Mononuclear cell (primary cell): ENCODE results near the gene NEK10. TPM values are rescaled to one million over a fixed set of nuclear protein-coding genes. Genes with fewer than 3 reads are reported as not detected.

Experiments
- H3K27me3 ChIP-seq: 2 replicates; pipeline ENCODE4 v1.6.0; 2011; ENCODE audit warnings: low read length, control low read depth; ENCODE audit not compliant: insufficient read depth
- H3K4me1 ChIP-seq: 2 replicates; pipeline ENCODE4 v1.5.1; 2011; ENCODE audit warnings: mild to moderate bottlenecking, low read length, control low read depth; ENCODE audit not compliant: insufficient read depth
- H3K4me3 ChIP-seq: 2 replicates; pipeline ENCODE4 v1.5.1; 2011; ENCODE audit warnings: mild to moderate bottlenecking, low read length, moderate library complexity
- H3K9me3 ChIP-seq: 2 replicates; pipeline ENCODE4 v1.5.1; 2011; ENCODE audit warnings: low read depth, mild to moderate bottlenecking, control low read depth, low read length
- total RNA-seq: library from RNA; depleted of rRNA; stranded (reverse); fragments of >200 nt; gene quantifications from one replicate; pipeline ENCODE4 v1.2.3, GENCODE V29; 2012

NEK10 gene
- total RNA-seq, 1 donor = 0.63 TPM

DNA sequence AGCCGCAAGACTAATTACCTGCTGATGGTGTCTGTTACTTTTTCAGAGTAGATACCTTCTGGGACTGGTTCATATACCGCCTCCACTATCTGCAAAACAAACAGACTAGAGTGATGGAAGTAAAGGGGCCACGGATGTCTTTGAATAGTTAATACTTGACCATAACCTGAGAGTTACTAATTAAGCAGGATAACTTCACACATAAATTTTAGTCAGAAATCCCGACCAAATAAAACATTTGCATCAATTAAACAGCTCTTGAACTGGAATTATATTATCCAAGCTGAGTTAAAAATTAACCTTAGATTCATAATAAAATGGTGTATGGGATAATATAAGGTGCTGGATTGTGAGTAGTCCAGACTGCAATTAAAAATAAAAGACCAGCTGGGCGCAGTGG lies 167.7 kb downstream of the NEK10 start:
- H3K4me1 ChIP-seq = no peaks in the 10 kb centered on the region

GRCh38 chr3:27200721-27201489 lies 168.3 kb downstream of the NEK10 start:
- no peaks in the 10 kb centered on the region for H3K9me3 ChIP-seq
- H3K4me1 ChIP-seq = no peaks in the 10 kb centered on the region
- no peak overlapping the region for H3K4me3 ChIP-seq
- no peaks in the 10 kb centered on the region for H3K27me3 ChIP-seq

More for the DNA sequence above, 167.7 kb downstream of the NEK10 start:
- H3K4me3 ChIP-seq = no peak overlapping the region
- no peaks in the 10 kb centered on the region for H3K9me3 ChIP-seq
- H3K27me3 ChIP-seq = no peaks in the 10 kb centered on the region

- no peak overlapping the region for H3K4me3 ChIP-seq
Observed at GRCh38 chr3:27194861-27195483, 174.2 kb downstream of the NEK10 start.

DNA sequence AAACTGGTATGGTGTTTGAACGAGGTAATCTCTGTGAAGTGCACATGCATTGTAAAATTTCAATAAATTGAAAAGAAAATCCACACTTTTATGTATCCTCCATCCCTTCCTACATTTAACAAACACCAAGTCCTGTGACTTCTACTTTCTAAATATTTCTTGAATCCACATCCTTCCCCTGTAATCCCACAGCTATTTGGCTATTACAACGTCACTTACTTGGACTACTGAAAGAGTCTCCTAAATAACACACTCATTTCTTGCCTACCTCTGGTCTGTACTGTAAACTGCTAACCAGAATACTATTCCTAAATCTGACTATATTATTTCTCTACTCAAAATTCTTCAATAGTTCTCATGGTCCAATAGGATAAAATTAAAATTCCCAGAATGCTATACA lies 176.1 kb downstream of the NEK10 start:
- Histone ChIP-seq H3K4me1 (no peaks in the 10 kb centered on the region), H3K27me3 (no peaks in the 10 kb centered on the region), H3K9me3 (no peaks in the 10 kb centered on the region), H3K4me3 (no peak overlapping the region)

More at GRCh38 chr3:27194861-27195483, 174.2 kb downstream of the NEK10 start:
- Histone ChIP-seq H3K27me3 (no peaks in the 10 kb centered on the region), H3K9me3 (no peaks in the 10 kb centered on the region), H3K4me1 (no peaks in the 10 kb centered on the region)

DNA sequence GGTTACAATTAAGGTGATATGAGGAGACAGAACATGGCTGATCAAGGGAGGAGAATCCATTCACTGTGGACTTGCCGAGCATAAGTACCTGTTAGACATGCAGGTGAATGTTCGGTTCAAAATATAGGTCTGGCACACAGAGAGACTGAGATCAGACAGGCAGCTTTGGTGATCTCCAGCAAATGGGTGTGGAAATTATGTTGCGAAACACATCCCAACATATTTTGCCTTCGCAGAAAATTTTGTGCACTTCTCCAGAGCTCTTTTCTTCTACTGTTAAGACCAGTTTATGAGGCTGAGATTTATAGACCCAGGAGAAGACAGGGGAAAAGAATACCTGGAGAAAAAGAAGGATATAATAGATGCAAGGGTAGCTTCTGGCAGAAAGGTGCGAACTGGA lies 183.2 kb downstream of the NEK10 start:
- no peaks in the 10 kb centered on the region for H3K27me3 ChIP-seq

DNA sequence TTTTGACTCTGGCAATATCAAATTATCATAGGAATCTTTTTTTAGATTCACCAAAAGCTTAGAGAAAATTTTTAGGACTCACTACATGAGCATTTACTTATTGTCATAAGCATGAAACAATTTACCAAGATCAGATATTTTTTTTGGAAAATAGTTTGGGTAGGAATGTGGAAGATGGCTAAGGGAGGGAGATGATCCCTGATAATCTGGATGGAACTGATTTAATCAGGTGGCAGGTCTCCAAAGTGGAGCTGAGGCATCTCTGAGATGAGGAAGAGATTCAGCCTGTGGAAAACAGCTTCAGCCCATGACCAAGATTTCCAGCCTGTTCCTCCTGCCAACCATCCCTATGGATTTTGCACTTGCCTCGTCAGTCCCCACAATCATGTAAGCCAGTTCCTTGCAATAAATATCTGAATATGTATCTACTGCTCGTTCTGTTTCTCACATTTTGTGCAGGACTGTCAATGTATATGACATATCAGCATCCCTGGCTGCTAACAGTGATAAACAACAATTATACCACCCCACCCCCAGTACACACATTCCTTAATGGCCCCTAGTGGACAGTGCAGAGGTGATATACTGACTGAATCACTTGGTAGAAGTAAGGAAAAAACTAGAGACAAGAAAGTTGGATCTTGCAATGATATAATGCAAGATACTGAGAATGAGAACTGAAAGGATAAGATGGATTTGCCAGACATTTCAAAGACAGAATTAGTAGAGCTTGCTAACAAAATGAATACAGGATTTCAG lies 183.8 kb downstream of the NEK10 start:
- Histone ChIP-seq H3K4me1 (no peaks in the 10 kb centered on the region), H3K27me3 (no peaks in the 10 kb centered on the region), H3K9me3 (no peaks in the 10 kb centered on the region), H3K4me3 (no peak overlapping the region)

More for the DNA sequence above, 183.2 kb downstream of the NEK10 start:
- Histone ChIP-seq H3K9me3 (no peaks in the 10 kb centered on the region), H3K4me1 (no peaks in the 10 kb centered on the region), H3K4me3 (no peak overlapping the region)

- H3K4me1 ChIP-seq = no peaks in the 10 kb centered on the region
Observed at GRCh38 chr3:27184261-27184660, 184.9 kb downstream of the NEK10 start.

GRCh38 chr3:27176256-27176655 lies 192.9 kb downstream of the NEK10 start:
- Histone ChIP-seq H3K4me3 (no peak overlapping the region), H3K9me3 (no peaks in the 10 kb centered on the region), H3K27me3 (no peaks in the 10 kb centered on the region), H3K4me1 (no peaks in the 10 kb centered on the region)

More at GRCh38 chr3:27184261-27184660, 184.9 kb downstream of the NEK10 start:
- Histone ChIP-seq H3K4me3 (no peak overlapping the region), H3K27me3 (no peaks in the 10 kb centered on the region), H3K9me3 (no peaks in the 10 kb centered on the region)

- Histone ChIP-seq H3K27me3 (no peaks in the 10 kb centered on the region), H3K4me3 (no peak overlapping the region), H3K4me1 (peaks cover 6% of the 10 kb centered on the region), H3K9me3 (no peaks in the 10 kb centered on the region)
Observed at GRCh38 chr3:27174530-27174929, 194.7 kb downstream of the NEK10 start.

DNA sequence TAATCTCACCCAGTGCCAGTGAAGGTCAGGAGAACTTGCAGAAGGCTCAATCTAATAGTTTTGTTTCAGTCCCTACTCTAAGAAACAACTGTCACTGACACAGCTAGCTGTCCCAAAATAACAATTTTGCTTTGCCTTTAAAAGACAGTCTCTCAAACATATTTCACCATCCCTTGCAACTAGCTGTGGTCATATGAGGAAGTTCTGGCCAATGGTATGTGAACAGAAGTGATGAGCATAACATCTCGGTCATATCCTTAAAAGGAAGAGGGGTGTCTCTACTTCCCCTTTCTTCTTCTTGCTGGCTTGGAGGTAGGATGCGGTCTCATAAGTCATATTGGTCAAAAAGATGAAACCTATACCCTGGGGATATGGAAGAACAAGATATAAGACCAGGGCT lies 198.1 kb downstream of the NEK10 start:
- Histone ChIP-seq H3K9me3 (no peaks in the 10 kb centered on the region), H3K4me3 (no peak overlapping the region), H3K4me1 (peaks cover 6% of the 10 kb centered on the region), H3K27me3 (no peaks in the 10 kb centered on the region)

DNA sequence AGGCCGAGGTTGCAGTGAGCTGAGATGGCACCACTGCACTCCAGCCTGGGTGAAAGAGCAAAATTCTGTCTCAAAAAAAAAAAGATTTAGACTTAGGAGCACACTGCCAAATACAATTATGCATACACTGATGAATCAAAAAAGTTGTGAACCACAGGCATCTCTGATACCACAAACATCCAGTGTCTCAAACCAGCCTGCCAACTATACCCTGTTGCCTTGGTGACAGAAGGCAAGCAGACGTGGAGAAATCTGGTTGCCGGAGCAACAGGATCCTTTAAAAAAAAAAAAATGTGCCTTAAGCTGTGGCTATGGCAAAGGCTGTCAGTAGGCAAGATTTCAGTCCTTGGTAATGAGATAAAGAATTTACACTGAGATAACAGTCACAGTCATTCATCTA lies 202.3 kb downstream of the NEK10 start:
- Histone ChIP-seq H3K4me1 (peaks cover 6% of the 10 kb centered on the region), H3K4me3 (no peak overlapping the region), H3K27me3 (no peaks in the 10 kb centered on the region), H3K9me3 (no peaks in the 10 kb centered on the region)

DNA sequence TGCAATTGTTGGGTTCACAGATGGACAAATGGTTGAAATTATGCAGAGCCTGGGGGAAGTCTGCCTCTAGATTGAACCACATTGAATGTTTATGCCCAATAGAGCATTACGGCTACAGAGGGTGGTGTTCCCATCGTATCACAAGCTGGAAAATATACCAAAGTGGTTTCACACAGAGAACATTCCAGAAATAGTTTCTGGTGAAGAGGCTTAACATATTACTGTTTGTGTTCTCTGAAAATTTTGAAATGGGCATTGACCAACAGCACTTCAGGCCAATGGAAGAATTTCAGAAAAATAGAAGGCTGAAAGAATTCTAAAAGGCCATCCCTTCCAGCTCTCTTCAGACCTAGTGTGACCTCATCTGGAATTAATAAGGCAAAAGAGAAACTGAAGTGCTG lies 203.9 kb downstream of the NEK10 start:
- no peaks in the 10 kb centered on the region for H3K4me1 ChIP-seq
- no peaks in the 10 kb centered on the region for H3K9me3 ChIP-seq
- H3K27me3 ChIP-seq = no peaks in the 10 kb centered on the region
- H3K4me3 ChIP-seq = no peak overlapping the region

DNA sequence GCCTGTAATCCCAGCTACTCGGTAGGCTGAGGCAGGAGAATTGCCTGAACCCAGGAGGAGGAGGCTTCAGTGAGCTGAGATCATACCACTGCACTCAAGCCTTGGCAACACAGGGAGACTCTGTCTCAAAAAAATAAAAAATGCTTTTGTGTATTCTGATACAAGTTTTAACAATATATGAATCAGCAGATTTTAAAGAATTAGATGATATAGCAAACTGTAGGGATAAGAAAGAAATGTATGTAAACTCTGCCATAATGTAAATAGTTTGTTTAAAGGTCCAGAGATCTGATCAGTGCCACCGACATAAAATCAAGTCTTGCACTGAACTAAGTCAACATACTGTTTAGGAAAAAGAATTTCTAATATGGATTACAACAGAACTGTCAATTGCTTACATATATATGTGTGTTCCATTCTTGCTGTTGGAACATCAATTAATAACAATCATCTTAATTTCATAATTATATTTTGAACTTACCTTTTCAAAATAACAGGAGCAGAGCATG lies 208.3 kb downstream of the NEK10 start:
- H3K4me1 ChIP-seq = no peaks in the 10 kb centered on the region
- no peak overlapping the region for H3K4me3 ChIP-seq
- H3K27me3 ChIP-seq = no peaks in the 10 kb centered on the region
- H3K9me3 ChIP-seq = no peaks in the 10 kb centered on the region

GRCh38 chr3:27160146-27160545 lies 209.0 kb downstream of the NEK10 start:
- H3K27me3 ChIP-seq = no peaks in the 10 kb centered on the region
- no peak overlapping the region for H3K4me3 ChIP-seq
- no peaks in the 10 kb centered on the region for H3K4me1 ChIP-seq
- H3K9me3 ChIP-seq = no peaks in the 10 kb centered on the region

- H3K4me3 ChIP-seq = no peak overlapping the region
- no peaks in the 10 kb centered on the region for H3K4me1 ChIP-seq
- no peaks in the 10 kb centered on the region for H3K9me3 ChIP-seq
- H3K27me3 ChIP-seq = no peaks in the 10 kb centered on the region
Observed at GRCh38 chr3:27147215-27147614, 222.0 kb downstream of the NEK10 start.
